ENCODE data around the gene FRY.

DNA sequence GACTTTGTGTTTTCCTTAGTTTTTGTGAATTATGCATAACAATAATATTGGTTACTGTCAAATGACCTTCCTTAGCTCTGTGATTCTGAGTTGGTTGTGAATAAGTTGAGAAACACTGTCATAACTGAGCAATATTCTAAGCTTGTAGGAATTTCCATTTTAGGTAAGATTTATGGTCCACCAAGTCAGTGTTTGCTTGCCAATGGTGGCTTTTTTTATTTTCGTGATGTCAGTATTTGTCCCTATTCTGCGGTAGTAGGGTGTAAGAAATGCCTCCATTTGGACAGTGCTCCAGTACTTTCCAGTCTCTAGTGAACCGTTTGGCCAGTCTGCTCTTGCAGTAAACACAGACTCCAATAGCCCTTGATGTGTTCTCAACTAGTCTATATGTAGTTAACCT is 94.7 kb downstream of the FRY start:
- TF ChIP-seq POLR2AphosphoS5 (IDR thresholded peaks at IDR 0.05) (no peak), POLR2A (IDR thresholded peaks at IDR 0.05) (no peak)
- TF ChIP-seq, protein P1, sequence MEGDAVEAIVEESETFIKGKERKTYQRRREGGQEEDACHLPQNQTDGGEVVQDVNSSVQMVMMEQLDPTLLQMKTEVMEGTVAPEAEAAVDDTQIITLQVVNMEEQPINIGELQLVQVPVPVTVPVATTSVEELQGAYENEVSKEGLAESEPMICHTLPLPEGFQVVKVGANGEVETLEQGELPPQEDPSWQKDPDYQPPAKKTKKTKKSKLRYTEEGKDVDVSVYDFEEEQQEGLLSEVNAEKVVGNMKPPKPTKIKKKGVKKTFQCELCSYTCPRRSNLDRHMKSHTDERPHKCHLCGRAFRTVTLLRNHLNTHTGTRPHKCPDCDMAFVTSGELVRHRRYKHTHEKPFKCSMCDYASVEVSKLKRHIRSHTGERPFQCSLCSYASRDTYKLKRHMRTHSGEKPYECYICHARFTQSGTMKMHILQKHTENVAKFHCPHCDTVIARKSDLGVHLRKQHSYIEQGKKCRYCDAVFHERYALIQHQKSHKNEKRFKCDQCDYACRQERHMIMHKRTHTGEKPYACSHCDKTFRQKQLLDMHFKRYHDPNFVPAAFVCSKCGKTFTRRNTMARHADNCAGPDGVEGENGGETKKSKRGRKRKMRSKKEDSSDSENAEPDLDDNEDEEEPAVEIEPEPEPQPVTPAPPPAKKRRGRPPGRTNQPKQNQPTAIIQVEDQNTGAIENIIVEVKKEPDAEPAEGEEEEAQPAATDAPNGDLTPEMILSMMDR (IDR thresholded peaks at IDR 0.05): no peak
